Immature natural killer cell (primary cell): ENCODE data around the gene CEP72. TPM values are rescaled to one million over a fixed set of nuclear protein-coding genes. Genes with fewer than 3 reads are reported as not detected.

ENCODE experiments used
- DNase-seq, 3 donors: peaks; one replicate each; pipeline ENCODE4 v3.0.0; 2022; ENCODE audit warnings: mixed read lengths in 1 of 3
- H3K27ac Mint-ChIP-seq, 6 donors: one replicate each; pipeline ENCODE4 v1.8.0; 2020; ENCODE audit warnings: mixed read lengths in 6 of 6, mild to moderate bottlenecking in 5 of 6, inconsistent platforms in 4 of 6, moderate library complexity in 3 of 6
- H3K27me3 Mint-ChIP-seq, 3 donors: one replicate each; pipeline ENCODE4 v1.8.0; 2020 to 2021; ENCODE audit warnings: low read depth in 3 of 3, mild to moderate bottlenecking in 3 of 3, mixed read lengths in 3 of 3, moderate library complexity in 3 of 3, inconsistent platforms in 1 of 3
- H3K36me3 Mint-ChIP-seq, 3 donors: one replicate each; pipeline ENCODE4 v1.8.0; 2020; ENCODE audit warnings: mixed read lengths in 3 of 3, inconsistent platforms in 2 of 3, mild to moderate bottlenecking in 2 of 3
- H3K4me1 Mint-ChIP-seq, 2 donors: one replicate each; pipeline ENCODE4 v1.8.0; 2020; ENCODE audit warnings: inconsistent platforms in 2 of 2, mild to moderate bottlenecking in 2 of 2, mixed read lengths in 2 of 2, moderate library complexity in 1 of 2
- H3K4me3 Mint-ChIP-seq, 5 donors: one replicate each; pipeline ENCODE4 v1.8.0; 2020; ENCODE audit warnings: mild to moderate bottlenecking in 5 of 5, mixed read lengths in 5 of 5, inconsistent platforms in 3 of 5, moderate library complexity in 3 of 5
- H3K9me3 Mint-ChIP-seq, 6 donors: one replicate each; pipeline ENCODE4 v1.8.0; 2020; ENCODE audit warnings: mild to moderate bottlenecking in 6 of 6, mixed read lengths in 6 of 6, inconsistent platforms in 4 of 6, moderate library complexity in 3 of 6
- polyA plus RNA-seq, 3 donors: library from polyadenylated mRNA; unstranded; fragments of 300-500 nt; fragmentation: Illumina TruSeq; gene quantifications; one replicate each; pipeline ENCODE4 v1.2.3, GENCODE V29; 2021

The CEP72 gene
- polyA plus RNA-seq, 3 donors from 2014 or later: 1.9 to 4.0 (median 2.5) TPM

GRCh38 chr5:659496-660263 lies 47.5 kb downstream of the CEP72 start:
- Mint-ChIP-seq H3K9me3 (peaks cover 0 to 1% (median 0%) of the 10 kb centered on the region in 6 donors), H3K4me1 (no peaks in the 10 kb centered on the region), H3K36me3 (peaks cover 23 to 41% (median 29%) of the 10 kb centered on the region in 3 donors), H3K27me3 (peaks cover 0 to 3% (median 2%) of the 10 kb centered on the region in 3 donors), H3K4me3 (no peak overlapping the region), H3K27ac (no peak overlapping the region)
- no peak for DNase-seq

GRCh38 chr5:660491-661030 lies 48.4 kb downstream of the CEP72 start:
- DNase-seq: no peak
- Mint-ChIP-seq H3K4me1 (no peaks in the 10 kb centered on the region), H3K9me3 (peaks cover 0 to 1% (median 0%) of the 10 kb centered on the region in 6 donors), H3K4me3 (no peak overlapping the region), H3K27ac (no peak overlapping the region), H3K27me3 (peaks cover 0 to 3% (median 2%) of the 10 kb centered on the region in 3 donors), H3K36me3 (peaks cover 22 to 37% (median 27%) of the 10 kb centered on the region in 3 donors)

DNA sequence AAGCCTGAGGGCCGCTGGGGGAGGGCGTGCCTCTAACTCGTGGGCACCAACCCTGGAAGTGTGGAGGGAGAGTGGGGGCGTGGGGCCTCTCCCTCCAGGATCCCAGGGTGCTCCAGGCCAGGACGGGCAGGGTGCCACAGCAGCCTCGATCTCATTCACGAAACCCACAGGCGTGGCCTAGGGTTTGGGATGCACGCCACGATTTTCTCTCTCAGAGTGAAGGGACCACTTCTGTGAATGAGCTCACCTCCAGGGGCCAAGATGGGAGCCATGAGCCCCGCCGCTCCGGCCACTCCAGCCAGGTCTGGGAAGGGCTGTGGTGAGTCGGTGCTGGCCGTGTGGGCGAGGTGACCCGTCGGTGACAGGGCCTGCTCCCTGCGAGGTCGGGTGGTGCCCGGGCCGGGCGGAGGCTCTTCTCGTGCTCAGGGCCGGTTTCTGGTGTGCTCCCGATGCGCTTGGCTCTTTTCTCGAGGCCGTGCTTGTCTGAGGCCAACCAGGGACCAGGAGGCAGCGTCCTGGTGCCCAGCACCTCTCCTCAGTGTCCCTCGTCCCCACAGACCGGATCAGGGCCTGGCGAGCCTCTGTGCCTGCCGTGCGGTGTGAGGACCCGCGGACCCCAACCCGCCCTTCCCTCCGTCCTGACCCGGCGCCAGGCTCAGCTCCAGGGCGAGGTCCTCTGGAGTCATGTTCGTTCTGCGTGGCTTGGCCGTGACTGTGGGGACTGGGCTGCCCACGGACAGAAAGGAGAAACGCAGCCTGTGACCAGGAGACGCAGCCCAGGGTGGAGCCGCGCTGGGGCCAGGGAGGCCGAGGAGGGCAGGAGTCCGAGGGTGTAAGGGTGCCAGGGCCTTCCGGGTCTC lies 50.0 kb downstream of the CEP72 start:
- Mint-ChIP-seq H3K4me1 (no peaks in the 10 kb centered on the region), H3K9me3 (peaks cover 0 to 1% (median 0%) of the 10 kb centered on the region in 6 donors), H3K4me3 (no peak overlapping the region), H3K27ac (no peak overlapping the region), H3K36me3 (peaks cover 17 to 34% (median 19%) of the 10 kb centered on the region in 3 donors), H3K27me3 (peaks cover 0 to 3% (median 2%) of the 10 kb centered on the region in 3 donors)
- no peak for DNase-seq

DNA sequence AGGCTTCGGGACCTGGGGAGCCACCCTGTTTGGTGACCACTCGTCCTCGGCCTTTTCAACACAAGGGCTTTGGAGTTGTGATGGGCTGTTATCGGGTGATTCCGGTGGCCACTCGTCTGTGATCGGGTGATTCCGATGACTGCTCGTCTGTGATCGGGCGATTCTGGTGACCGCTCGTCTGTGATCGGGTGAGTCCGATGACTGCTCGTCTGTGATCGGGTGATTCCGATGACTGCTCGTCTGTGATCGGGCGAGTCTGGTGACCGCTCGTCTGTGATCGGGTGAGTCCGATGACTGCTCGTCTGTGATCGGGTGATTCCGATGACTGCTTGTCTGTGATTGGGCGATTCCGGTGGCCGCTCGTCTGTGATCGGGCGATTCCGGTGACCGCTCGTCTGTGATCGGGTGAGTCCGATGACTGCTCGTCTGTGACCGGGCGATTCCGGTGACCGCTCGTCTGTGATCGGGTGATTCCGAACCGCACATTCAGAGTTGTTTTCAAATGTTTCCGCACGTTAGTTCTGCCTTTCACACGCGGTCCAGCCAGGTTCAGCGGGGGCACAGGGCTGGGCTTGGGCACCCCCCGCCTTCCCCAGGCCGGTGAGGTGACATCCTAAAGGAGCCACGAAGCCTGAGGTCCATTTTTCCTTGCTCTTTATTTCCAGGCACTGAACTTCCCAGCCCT lies 50.8 kb downstream of the CEP72 start:
- peaks cover 0 to 1% of the 10 kb centered on the region in 2 donors for H3K4me1 Mint-ChIP-seq
- no peak overlapping the region for H3K27ac Mint-ChIP-seq
- peaks cover 0 to 4% (median 2%) of the 10 kb centered on the region in 3 donors for H3K27me3 Mint-ChIP-seq
- H3K36me3 Mint-ChIP-seq: peaks cover 18 to 33% (median 19%) of the 10 kb centered on the region in 3 donors
- DNase-seq: no peak
- H3K9me3 Mint-ChIP-seq: peaks cover 0 to 1% (median 0%) of the 10 kb centered on the region in 6 donors
- no peak overlapping the region for H3K4me3 Mint-ChIP-seq

GRCh38 chr5:663436-664342 lies 51.5 kb downstream of the CEP72 start:
- H3K9me3 Mint-ChIP-seq: peaks cover 0 to 1% (median 0%) of the 10 kb centered on the region in 6 donors
- peaks cover 0 to 1% of the 10 kb centered on the region in 2 donors for H3K4me1 Mint-ChIP-seq
- no peak overlapping the region for H3K4me3 Mint-ChIP-seq
- no peak overlapping the region for H3K27ac Mint-ChIP-seq
- no peak for DNase-seq
- H3K36me3 Mint-ChIP-seq: peaks cover 14 to 29% (median 16%) of the 10 kb centered on the region in 3 donors
- peaks cover 0 to 4% (median 2%) of the 10 kb centered on the region in 3 donors for H3K27me3 Mint-ChIP-seq

GRCh38 chr5:664343-664993 lies 52.3 kb downstream of the CEP72 start:
- H3K4me3 Mint-ChIP-seq: no peak overlapping the region
- H3K4me1 Mint-ChIP-seq: peaks cover 0 to 1% of the 10 kb centered on the region in 2 donors
- peaks cover 0 to 4% (median 2%) of the 10 kb centered on the region in 3 donors for H3K27me3 Mint-ChIP-seq
- peaks cover 13 to 25% (median 14%) of the 10 kb centered on the region in 3 donors for H3K36me3 Mint-ChIP-seq
- H3K9me3 Mint-ChIP-seq: peaks cover 0 to 1% (median 0%) of the 10 kb centered on the region in 6 donors
- DNase-seq: no peak
- H3K27ac Mint-ChIP-seq: no peak overlapping the region

GRCh38 chr5:664994-665360 lies 52.8 kb downstream of the CEP72 start:
- H3K27ac Mint-ChIP-seq: no peak overlapping the region
- H3K4me3 Mint-ChIP-seq: no peak overlapping the region
- peaks cover 13 to 21% (median 14%) of the 10 kb centered on the region in 3 donors for H3K36me3 Mint-ChIP-seq
- H3K9me3 Mint-ChIP-seq: peaks cover 0 to 1% (median 0%) of the 10 kb centered on the region in 6 donors
- peaks cover 0 to 4% (median 2%) of the 10 kb centered on the region in 3 donors for H3K27me3 Mint-ChIP-seq
- no peak for DNase-seq
- H3K4me1 Mint-ChIP-seq: peaks cover 0 to 1% of the 10 kb centered on the region in 2 donors

- Mint-ChIP-seq H3K9me3 (peaks cover 0 to 1% (median 0%) of the 10 kb centered on the region in 6 donors), H3K4me1 (peaks cover 0 to 1% of the 10 kb centered on the region in 2 donors), H3K4me3 (no peak overlapping the region), H3K27me3 (peaks cover 0 to 4% (median 0%) of the 10 kb centered on the region in 3 donors), H3K36me3 (peaks cover 10 to 17% (median 13%) of the 10 kb centered on the region in 3 donors), H3K27ac (no peak overlapping the region)
- DNase-seq: no peak
These were observed 53.4 kb downstream of the CEP72 start for GRCh38 chr5:665541-665955.

DNA sequence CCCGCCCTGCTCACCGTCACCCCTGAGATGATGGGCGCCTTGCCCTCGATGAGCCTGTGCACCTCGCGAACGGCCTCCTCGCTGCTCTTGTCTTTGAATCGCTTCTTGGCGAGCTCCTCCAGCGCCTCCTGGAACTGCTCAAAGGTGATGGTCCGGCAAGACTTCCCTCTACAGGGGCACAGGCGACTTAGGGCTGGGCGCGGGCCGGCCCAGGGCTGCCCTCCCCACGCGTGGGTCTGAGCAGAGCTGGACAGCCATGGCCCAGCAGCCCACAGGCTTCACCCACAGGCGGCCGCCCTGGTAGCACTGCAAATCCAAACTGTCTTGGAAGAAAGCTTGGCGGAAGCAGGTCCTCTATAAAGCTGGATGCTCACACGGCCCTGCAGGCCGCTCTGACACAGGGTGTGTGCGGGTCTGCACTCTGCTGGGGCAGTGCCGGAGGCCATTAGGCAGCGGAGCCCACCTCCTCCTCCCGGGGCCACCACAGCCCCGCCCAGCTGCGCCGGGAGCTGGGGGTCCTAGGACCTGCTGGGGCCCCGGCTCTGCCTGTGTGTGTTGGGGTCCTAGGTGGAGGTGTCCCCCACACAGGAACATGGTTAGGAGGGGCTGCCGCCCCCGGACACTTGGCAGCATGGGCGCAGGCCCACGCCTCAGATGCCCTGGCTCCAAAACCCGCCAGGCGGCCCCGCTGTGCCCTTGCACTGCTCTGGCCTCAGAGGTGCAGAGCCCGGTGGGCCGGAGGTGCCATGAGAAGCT lies 54.0 kb downstream of the CEP72 start:
- Mint-ChIP-seq H3K4me1 (peaks cover 0 to 1% of the 10 kb centered on the region in 2 donors), H3K36me3 (peaks cover 10 to 14% (median 11%) of the 10 kb centered on the region in 3 donors), H3K27ac (no peak overlapping the region), H3K4me3 (no peak overlapping the region), H3K27me3 (peaks cover 0 to 4% (median 0%) of the 10 kb centered on the region in 3 donors), H3K9me3 (no peaks in the 10 kb centered on the region)
- no peak for DNase-seq

DNA sequence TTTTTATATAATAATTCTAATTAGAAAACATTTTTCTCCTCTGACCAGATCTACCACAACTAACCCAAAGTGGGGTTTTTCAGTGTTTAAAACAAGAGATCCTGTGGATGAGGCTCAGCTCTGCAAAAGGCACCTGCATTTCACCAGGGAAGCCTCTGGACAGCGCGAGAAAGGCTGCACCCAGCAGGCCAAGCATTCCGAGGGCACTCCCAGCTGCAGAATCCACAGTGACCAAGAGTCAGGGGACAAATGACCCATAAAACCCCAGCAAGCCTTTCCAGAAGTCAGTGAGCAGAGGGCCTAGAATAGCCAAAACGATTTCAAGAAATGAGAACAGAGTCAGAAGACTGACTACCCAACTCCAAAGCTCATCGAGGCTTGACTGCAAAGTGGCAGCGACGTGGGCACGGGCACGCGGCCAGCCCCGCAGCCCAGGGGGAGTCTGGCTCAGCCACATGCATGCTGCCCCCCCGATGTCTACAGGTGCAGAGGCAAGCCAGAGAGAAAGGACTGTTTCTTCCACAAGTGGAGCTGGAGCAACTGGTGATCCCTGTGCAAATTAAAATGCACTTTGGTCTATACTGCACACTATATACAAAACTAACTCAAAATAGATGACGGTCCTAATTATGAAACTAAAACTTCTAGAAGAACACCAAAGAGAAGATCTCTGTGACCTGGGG lies 54.8 kb downstream of the CEP72 start:
- peaks cover 0 to 1% (median 0%) of the 10 kb centered on the region in 3 donors for H3K27me3 Mint-ChIP-seq
- no peak overlapping the region for H3K27ac Mint-ChIP-seq
- DNase-seq: no peak
- peaks cover 6 to 9% (median 6%) of the 10 kb centered on the region in 3 donors for H3K36me3 Mint-ChIP-seq
- peaks cover 0 to 1% of the 10 kb centered on the region in 2 donors for H3K4me1 Mint-ChIP-seq
- no peak overlapping the region for H3K4me3 Mint-ChIP-seq
- no peaks in the 10 kb centered on the region for H3K9me3 Mint-ChIP-seq
